NCI-H1417 treated with DMSO at 0.1 percent for 48 hours (cell line): Measurements from ENCODE around the gene CXXC4.

ENCODE experiments used
- DNase-seq: peaks from one replicate; lab custom pipeline; 2025; lab: John Stamatoyannopoulos, UW

CXXC4 gene

DNA sequence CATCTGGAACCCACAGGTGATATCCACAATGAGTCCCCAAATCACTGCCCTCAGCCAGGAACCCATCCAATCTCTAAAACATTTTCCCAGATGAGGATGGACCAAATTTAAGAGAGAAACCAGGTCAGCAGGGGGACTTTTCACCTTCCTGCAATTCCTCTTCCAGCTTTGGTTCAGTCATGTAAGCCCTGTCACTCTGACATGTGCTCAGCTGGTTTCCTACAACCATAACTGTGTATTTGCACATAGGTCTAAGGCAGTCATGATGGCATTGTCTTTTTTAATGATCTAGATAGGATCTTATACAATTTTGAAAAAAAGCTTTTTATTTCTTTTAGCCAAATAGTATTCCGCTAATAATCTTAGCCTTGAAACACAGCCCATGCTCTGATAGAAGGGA lies 6.5 kb downstream of the CXXC4 start:
- no peak for DNase-seq

DNA sequence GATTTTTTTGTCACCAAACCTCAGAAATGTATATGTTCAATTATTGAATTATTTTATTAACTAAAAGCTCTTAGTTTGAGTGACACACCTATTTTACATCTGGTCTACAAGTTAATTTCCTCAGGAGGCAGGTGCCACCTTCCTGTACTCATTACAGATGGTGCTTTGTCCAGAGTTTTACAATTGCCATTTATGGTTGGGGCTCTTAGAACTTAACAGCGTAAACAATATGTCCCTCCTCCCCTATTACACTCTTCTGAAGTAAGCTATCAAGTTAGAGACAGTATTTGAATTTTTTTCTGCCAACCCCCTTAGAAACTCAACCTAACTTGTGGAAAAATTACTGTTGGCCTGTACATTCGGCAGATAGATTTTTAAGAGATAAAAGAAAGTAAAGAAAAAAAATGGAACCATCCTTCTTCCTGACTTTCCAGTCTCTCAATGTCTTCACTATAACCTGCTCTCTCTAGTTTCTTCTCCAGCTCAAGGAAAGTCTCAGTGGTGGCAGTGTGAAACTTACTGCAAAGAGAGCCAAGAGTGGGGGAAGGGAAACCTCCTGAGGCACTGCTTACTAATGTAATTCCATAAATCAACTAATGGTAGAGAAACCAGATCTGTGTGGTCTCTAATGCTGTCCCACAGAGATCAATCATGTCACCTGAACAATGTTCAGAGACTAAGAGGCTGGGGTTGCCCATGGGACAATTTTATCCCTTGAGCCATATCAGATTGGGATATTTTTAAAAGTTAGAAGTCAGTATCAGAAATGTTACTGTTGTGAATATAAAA lies 7.8 kb downstream of the CXXC4 start:
- no peak for DNase-seq

GRCh38 chr4:104475652-104476051 lies 19.0 kb downstream of the CXXC4 start:
- DNase-seq: no peak

DNA sequence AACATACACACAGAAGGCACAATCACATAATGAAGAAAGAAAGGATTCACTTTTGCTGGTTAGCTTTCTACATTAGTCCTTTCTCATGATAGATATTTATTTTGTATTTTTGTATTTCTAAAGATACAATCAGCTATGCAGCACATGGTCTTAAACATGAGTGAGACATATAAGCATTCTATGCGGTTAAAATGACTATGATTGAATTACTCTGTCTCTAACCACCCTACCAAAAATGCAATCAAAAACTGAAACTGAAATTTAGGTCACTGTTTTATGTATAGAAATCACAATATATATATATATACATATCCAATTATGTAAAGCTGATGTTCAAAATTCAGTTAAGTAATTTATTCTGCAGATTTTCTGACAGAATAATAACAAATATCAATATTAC lies 21.9 kb downstream of the CXXC4 start:
- DNase-seq: no peak

DNA sequence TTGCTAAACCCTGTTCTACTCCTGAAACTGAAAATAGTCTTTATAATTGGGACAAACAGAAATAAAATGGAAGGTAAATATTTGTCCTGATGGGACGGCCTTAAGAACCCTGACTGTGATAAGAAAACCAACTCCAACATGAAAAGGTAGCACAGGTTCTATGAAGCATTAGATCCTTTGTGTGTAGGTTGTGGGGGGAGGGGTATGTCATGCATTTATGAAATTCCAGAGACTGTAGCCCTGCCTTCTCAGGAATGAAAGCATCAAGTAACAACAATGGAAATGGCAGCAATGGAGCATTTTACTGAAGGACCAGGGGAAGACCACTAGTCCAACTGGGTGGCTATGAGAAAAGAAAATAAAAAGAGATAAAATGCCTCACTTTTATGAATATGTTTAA lies 23.9 kb downstream of the CXXC4 start:
- no peak for DNase-seq

DNA sequence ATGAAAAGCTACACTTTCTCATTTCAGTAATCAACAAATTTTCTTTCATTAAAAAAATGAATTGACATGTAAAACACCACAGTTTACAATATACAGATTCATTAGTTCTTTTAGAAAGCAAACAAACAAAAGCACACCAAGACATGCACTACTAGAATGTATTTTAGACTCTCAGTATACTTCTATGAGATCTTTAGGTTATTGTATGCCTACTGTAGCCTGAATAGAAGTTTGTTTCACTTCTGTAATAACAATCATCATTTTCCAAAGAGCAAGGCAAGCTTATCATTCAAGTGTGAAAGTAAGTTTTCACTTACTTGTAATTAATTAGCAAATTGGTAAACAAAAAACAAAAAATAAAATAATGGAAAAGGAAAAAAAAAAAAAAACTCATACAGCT lies 24.9 kb downstream of the CXXC4 start:
- no peak for DNase-seq

GRCh38 chr4:104465619-104466018 lies 29.1 kb downstream of the CXXC4 start:
- no peak for DNase-seq

DNA sequence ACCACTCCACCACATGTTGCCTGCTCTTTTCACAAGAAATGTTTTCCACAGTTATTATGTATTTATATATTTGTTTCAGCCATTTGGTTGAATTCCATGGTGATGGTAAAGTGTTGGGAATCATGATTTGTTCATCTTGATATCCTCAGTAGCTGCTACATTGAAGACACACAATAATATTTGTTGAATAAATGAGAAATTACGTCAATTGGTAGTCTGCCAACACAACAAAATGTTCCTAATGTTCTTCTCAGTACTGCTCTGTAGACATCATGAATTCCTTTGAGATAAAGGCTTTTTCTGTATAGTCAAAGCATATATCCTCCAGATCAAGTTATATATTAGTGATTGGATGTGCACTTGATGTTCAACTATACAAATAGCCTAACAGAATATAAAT lies 29.5 kb downstream of the CXXC4 start:
- no peak for DNase-seq

DNA sequence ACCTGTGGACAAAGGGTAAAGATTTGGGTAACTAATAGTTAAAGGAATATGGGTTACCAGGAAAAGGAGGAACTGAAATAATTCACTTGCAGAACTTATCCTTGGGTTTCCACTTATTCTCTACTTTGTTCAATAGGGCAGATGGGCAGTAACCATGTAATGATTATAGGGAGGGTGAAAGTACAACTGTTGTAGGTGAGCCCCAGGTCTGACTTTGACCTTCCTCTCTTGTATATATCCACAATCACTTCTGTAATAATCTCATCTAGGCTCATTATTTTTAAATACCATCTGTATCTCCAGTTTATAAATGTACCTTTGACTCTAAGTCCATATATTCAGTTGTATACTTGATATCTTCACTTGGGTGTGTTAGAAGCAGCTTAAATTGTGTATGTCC lies 32.1 kb downstream of the CXXC4 start:
- DNase-seq: no peak

DNA sequence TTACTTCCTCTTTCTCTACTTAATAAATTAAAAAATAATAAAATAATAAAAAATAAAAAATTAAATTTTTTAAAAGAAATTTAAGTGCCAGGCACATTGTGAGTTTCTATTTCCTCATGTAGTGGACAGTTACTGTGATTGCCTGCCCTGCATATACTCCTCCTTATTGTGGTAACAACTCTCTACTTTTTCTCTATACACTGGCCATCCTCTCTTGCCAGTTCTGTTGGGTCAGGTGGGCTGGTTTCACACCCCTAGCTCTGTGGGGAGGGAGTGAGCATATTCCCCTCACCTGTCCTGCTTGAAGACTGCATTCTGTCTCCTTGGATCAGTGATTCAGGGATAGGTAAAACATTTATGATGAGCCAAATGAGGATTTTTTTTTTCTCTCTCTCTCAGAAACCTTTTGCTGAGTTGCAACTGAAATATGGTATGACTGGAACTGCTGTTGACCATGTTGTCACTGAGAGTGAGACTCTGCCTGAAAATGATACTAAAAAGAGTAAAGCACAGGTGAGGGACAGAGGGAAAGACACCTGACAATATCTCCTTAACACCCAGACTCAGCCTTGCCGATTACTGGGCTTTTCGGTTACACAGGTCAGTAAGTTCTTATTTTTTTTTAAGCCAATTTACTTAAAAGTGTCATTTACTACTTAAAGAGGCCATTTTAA lies 37.2 kb downstream of the CXXC4 start:
- DNase-seq: no peak

DNA sequence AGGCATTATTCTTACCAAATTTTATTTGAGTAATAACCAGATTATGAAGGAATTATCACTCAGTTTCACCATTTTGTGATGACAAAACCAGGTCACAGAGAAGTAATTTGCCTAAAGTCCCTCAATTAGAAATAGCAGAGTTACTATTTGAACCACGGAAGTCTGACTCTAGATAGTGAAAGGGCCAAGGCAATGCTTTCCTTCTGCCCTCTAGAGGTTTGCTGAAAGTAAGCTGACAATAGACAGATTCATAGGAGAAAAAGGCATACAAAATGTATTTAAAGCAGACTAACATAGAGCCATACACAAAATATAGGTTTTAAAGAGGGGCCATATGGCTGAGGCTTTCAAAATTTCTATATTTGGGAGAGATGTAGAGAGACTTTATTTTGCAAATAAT lies 43.1 kb downstream of the CXXC4 start:
- DNase-seq: no peak

- DNase-seq: no peak
Measured at GRCh38 chr4:104449537-104449936, 45.2 kb downstream of the CXXC4 start.

- no peak for DNase-seq
Measured at GRCh38 chr4:104447294-104447693, 47.4 kb downstream of the CXXC4 start.

DNA sequence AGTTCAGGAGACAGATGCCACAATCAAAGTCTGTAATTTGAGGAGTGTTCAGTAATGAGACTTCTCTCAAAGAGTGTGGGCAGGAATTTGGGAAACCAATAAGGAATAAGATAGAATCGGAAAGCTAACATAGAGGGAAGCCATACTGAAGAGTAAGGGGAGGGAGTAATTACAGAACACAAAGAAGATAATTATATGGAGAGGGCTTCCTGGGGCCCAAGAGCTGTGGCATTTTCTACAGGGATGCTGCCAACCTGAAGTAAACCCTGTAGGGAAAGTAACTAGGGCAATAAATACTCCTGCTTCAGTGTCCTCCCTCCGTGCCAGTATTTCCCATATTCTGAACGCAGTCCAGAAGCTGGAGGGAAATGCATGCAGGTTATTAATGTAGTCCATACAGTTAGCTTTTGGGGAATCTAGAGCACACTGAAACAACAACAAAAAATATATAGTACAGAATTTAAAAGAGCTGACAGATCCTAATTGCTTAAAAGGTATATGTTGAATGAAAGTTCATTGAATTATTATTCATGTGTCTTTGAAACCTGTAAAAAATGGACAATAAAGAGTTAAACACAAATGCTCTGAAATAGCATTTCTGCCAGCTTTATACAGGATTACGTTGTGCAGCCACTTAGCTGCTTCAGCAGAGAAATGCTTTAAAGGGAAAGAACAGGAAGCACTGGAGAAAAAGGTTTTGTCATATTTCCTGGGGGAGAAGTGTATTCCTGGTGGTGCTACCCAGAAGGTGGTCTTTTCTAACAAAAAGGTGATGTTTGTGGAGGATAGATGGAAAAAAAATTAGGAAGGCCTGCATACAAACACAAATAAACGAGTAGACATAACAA lies 48.0 kb downstream of the CXXC4 start:
- DNase-seq: peak; percentile 37

DNA sequence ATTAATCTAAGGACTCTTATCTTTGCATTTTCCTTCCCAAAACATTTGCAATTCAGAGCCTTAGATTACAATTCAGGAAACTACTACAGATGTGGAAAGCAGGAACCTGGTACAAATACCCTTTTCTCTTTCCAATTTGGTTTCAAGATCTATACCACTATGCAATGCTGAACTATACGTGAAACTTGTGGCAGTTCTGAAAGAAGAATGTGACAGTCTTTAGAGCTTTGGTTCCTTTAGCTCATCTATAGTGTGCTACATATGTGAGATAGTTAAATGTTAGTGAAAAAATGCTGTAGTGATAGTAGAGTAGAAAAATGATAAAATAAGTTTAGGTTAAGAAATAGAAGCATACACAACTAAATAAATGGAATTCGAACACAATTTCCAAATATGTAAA lies 50.0 kb downstream of the CXXC4 start:
- DNase-seq: no peak

DNA sequence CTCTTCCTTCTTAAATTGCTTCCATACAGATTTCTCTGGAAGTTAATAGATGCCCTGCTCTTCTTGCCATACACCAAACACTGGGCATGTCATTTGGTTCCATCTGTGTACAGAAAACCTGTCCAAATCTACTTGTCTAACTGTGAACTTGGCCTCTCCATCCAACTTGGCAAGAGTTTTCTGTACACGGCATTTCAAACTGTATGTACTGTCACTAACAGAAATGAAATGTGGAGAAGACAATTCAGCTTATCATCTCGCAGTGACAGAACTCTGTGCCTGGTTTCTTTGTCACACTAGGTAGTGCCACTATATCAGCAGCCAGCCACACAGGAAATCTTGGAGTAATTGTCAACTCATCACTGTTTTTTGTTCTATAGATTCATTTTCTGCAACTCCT lies 58.2 kb downstream of the CXXC4 start:
- DNase-seq: no peak

GRCh38 chr4:104429150-104429741 lies 65.4 kb downstream of the CXXC4 start:
- no peak for DNase-seq

DNA sequence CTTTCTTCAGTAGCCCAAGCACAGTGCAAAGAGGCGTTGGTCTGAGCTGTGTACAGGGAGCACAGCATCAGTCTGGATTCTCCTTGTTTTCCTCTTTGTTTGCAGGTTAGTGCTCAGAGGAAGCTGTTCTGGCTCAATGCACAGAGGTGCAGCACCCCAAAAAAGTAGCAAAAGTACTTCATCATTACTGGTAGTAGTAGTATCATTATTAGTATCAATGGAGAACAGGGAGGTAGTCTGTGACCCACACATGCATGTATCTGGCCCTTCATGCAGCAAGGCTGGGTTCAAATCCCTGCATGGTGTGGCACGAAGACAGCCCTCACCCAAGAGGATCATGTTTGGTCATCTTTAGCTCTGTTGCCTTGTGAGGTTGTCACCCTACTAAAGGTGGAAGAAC lies 68.7 kb downstream of the CXXC4 start:
- DNase-seq: no peak

DNA sequence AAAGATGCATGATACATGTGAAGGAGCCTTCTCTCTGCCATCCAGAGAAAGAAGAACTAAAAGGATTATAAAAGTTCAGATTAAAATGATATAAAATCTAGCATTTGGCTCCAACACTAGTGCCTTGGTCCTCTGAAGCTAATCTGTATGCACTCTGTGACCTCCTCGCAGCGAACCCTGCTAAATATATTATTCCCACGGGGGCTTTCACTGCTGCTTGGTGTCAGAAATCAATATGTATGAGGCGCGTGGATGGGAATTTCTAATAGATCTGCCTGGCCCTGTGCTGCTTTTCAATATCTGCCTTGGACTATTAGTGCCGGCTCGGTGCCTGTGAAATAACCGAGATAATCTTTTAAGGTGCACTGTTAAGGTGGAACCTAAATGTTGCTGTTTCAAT lies 69.7 kb downstream of the CXXC4 start:
- DNase-seq: no peak

GRCh38 chr4:104424475-104424941 lies 70.2 kb downstream of the CXXC4 start:
- no peak for DNase-seq

GRCh38 chr4:104421566-104421965 lies 73.1 kb downstream of the CXXC4 start:
- no peak for DNase-seq

- DNase-seq: no peak
Measured at GRCh38 chr4:104420766-104421165, 73.9 kb downstream of the CXXC4 start.
